Stimulated activated naive CD8-positive, alpha-beta T cell treated with anti-CD3 and anti-CD28 coated beads, Interleukin-15, Interleukin-2, amounts not matched to agents 100 ng/mL and 50 ng/mL, for 24 hours (primary cell): ENCODE results near the gene PRSS33.

Experiments used
- H3K27ac Mint-ChIP-seq: one replicate; pipeline ENCODE4 v1.8.0; 2021; ENCODE audit warnings: mild to moderate bottlenecking, mixed read lengths
- H3K27me3 Mint-ChIP-seq: one replicate; pipeline ENCODE4 v1.8.0; 2021; ENCODE audit warnings: mixed read lengths
- H3K36me3 Mint-ChIP-seq: one replicate; pipeline ENCODE4 v1.8.0; 2021; ENCODE audit warnings: low read depth, mixed read lengths
- H3K4me1 Mint-ChIP-seq: one replicate; pipeline ENCODE4 v1.8.0; 2021; ENCODE audit warnings: low read depth, mixed read lengths
- H3K4me3 Mint-ChIP-seq: one replicate; pipeline ENCODE4 v1.8.0; 2021; ENCODE audit warnings: mild to moderate bottlenecking, mixed read lengths
- H3K9me3 Mint-ChIP-seq: one replicate; pipeline ENCODE4 v1.8.0; 2021; ENCODE audit warnings: mixed read lengths

Gene PRSS33

DNA sequence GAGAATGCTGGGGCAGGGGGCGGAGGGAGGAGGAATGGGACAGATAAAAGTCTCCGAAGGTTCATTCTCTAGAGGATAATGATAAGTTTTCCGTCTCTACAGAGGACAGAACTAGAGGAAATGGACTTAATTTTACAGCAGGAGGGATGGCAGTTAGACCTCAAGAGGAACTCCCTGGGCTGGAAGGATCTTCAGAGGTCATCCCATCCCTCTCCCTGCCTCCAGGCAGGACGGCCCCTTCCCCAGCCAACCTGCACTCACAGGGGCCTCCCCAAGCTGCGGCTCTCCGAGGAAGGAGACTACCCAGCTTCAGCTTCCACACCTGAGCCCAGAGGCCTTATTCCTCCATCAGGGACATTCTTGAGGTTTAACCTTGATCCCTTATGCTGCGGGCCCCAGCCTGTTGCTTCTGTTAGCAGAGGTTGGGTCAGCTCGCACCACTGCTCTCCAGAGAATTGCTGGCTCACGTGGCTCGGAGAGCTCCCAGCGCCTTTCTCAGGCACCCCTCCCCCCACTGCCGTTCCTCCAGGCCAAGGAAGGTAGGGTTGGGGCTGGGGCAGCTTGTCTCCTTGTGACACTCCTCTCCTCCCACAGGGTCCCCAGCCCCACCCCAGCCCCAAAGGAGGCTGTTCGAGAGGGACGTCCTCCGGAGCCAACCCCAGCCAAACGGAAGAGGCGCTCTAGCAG lies 18.8 kb downstream of the PRSS33 start:
- no peaks in the 10 kb centered on the region for H3K9me3 Mint-ChIP-seq
- H3K4me3 Mint-ChIP-seq = no peak overlapping the region
- H3K27me3 Mint-ChIP-seq = no peaks in the 10 kb centered on the region
- no peak overlapping the region for H3K27ac Mint-ChIP-seq
- peaks cover 3% of the 10 kb centered on the region for H3K4me1 Mint-ChIP-seq
- H3K36me3 Mint-ChIP-seq = peaks cover 88% of the 10 kb centered on the region

- H3K36me3 Mint-ChIP-seq = peaks cover 93% of the 10 kb centered on the region
These were observed 19.5 kb downstream of the PRSS33 start for GRCh38 chr16:2767891-2768290.

DNA sequence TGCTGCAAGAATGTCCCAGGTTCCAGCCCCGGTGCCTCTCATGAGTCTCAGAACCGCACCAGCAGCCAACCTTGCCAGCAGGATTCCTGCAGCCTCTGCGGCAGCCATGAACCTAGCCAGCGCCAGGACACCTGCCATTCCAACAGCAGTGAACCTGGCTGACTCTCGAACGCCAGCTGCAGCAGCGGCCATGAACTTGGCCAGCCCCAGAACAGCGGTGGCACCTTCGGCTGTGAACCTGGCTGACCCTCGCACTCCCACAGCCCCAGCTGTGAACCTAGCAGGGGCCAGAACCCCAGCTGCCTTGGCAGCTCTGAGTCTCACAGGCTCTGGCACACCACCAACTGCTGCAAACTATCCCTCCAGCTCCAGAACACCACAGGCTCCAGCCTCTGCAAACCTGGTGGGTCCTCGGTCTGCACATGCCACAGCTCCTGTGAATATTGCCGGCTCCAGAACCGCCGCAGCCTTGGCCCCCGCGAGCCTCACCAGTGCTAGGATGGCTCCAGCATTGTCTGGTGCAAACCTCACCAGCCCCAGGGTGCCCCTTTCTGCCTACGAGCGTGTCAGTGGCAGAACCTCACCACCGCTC lies 20.1 kb downstream of the PRSS33 start:
- Mint-ChIP-seq H3K9me3 (no peaks in the 10 kb centered on the region), H3K27ac (no peak overlapping the region), H3K4me1 (no peaks in the 10 kb centered on the region), H3K27me3 (no peaks in the 10 kb centered on the region), H3K4me3 (no peak overlapping the region), H3K36me3 (peaks cover 93% of the 10 kb centered on the region)

More at GRCh38 chr16:2767891-2768290, 19.5 kb downstream of the PRSS33 start:
- H3K4me3 Mint-ChIP-seq = no peak overlapping the region
- H3K27ac Mint-ChIP-seq = no peak overlapping the region
- no peaks in the 10 kb centered on the region for H3K27me3 Mint-ChIP-seq
- peaks cover 3% of the 10 kb centered on the region for H3K4me1 Mint-ChIP-seq
- no peaks in the 10 kb centered on the region for H3K9me3 Mint-ChIP-seq

DNA sequence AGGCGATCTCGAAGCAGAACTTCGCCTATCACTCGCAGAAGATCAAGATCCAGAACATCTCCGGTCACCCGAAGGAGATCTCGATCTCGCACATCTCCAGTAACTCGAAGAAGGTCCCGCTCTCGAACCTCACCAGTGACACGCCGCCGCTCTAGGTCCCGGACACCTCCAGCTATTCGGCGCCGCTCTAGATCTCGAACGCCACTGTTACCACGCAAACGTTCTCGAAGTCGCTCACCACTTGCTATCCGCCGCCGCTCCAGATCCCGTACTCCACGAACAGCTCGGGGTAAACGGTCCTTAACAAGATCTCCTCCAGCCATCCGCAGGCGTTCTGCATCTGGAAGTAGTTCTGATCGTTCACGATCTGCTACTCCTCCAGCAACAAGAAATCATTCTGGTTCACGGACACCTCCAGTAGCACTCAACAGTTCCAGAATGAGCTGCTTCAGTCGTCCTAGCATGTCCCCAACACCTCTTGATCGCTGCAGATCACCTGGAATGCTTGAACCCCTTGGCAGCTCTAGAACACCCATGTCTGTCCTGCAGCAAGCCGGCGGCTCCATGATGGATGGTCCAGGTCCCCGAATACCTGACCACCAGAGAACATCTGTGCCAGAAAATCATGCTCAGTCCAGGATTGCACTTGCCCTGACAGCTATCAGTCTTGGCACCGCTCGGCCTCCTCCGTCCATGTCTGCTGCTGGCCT lies 20.8 kb downstream of the PRSS33 start:
- peak overlapping the region; percentile 32 for H3K27ac Mint-ChIP-seq
- H3K36me3 Mint-ChIP-seq = peaks cover 95% of the 10 kb centered on the region

DNA sequence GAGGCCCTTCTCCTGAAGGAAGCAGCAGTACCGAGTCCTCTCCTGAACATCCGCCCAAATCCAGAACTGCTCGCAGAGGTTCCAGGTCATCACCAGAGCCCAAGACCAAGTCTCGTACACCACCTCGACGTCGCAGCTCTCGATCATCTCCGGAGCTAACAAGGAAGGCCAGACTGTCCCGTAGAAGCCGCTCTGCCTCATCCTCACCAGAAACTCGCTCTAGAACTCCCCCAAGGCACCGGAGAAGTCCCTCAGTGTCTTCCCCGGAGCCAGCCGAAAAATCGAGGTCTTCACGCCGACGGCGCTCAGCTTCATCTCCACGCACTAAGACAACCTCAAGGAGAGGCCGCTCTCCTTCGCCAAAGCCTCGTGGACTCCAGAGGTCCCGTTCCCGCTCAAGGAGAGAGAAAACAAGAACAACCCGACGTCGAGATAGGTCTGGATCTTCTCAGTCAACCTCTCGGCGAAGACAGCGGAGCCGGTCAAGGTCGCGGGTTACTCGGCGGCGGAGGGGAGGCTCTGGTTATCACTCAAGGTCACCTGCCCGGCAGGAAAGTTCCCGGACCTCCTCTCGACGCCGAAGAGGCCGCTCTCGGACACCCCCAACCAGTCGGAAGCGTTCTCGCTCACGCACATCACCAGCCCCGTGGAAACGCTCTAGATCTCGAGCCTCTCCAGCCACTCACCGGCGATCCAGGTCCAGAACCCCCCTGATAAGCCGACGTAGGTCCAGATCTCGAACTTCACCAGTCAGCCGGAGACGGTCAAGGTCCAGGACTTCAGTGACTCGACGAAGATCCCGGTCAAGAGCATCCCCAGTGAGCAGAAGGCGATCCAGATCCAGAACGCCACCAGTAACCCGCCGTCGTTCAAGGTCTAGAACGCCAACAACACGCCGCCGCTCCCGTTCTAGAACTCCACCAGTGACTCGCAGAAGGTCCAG lies 21.6 kb downstream of the PRSS33 start:
- Mint-ChIP-seq H3K27ac (peak overlapping the region; percentile 58), H3K36me3 (peaks cover 96% of the 10 kb centered on the region), H3K9me3 (no peaks in the 10 kb centered on the region), H3K4me1 (no peaks in the 10 kb centered on the region), H3K4me3 (no peak overlapping the region), H3K27me3 (no peaks in the 10 kb centered on the region)

More for the DNA sequence above, 20.8 kb downstream of the PRSS33 start:
- Mint-ChIP-seq H3K9me3 (no peaks in the 10 kb centered on the region), H3K27me3 (no peaks in the 10 kb centered on the region), H3K4me3 (no peak overlapping the region), H3K4me1 (no peaks in the 10 kb centered on the region)

DNA sequence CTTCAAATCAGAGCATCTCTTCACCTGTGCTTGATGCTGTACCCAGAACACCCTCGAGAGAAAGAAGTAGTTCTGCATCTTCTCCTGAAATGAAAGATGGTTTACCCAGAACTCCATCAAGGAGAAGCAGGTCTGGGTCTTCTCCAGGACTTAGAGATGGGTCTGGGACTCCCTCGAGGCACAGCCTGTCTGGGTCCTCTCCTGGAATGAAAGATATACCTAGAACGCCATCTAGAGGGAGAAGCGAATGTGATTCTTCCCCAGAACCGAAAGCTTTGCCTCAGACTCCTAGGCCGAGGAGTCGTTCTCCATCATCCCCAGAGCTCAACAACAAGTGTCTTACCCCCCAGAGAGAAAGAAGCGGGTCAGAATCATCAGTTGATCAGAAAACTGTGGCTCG lies 22.6 kb downstream of the PRSS33 start:
- Mint-ChIP-seq H3K9me3 (no peaks in the 10 kb centered on the region), H3K36me3 (peaks cover 96% of the 10 kb centered on the region), H3K27me3 (no peaks in the 10 kb centered on the region), H3K4me3 (no peak overlapping the region), H3K4me1 (peaks cover 5% of the 10 kb centered on the region), H3K27ac (no peak overlapping the region)

DNA sequence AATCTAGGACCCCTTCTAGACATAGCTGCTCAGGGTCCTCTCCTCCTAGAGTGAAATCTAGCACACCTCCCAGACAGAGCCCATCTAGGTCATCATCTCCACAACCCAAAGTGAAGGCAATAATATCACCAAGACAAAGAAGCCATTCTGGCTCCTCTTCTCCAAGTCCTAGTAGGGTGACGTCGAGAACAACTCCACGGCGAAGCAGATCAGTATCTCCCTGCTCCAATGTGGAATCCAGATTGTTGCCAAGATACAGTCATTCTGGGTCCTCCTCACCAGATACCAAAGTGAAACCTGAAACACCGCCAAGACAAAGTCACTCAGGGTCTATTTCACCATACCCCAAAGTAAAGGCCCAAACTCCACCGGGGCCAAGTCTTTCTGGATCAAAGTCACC lies 24.2 kb downstream of the PRSS33 start:
- no peaks in the 10 kb centered on the region for H3K27me3 Mint-ChIP-seq
- no peak overlapping the region for H3K4me3 Mint-ChIP-seq
- H3K36me3 Mint-ChIP-seq = peaks cover 97% of the 10 kb centered on the region
- H3K9me3 Mint-ChIP-seq = no peaks in the 10 kb centered on the region
- H3K27ac Mint-ChIP-seq = no peak overlapping the region
- peaks cover 11% of the 10 kb centered on the region for H3K4me1 Mint-ChIP-seq

- Mint-ChIP-seq H3K27ac (no peak overlapping the region), H3K4me1 (peaks cover 14% of the 10 kb centered on the region), H3K4me3 (no peak overlapping the region), H3K27me3 (no peaks in the 10 kb centered on the region), H3K36me3 (peaks cover 97% of the 10 kb centered on the region), H3K9me3 (no peaks in the 10 kb centered on the region)
These were observed 24.6 kb downstream of the PRSS33 start for GRCh38 chr16:2762711-2763110.

DNA sequence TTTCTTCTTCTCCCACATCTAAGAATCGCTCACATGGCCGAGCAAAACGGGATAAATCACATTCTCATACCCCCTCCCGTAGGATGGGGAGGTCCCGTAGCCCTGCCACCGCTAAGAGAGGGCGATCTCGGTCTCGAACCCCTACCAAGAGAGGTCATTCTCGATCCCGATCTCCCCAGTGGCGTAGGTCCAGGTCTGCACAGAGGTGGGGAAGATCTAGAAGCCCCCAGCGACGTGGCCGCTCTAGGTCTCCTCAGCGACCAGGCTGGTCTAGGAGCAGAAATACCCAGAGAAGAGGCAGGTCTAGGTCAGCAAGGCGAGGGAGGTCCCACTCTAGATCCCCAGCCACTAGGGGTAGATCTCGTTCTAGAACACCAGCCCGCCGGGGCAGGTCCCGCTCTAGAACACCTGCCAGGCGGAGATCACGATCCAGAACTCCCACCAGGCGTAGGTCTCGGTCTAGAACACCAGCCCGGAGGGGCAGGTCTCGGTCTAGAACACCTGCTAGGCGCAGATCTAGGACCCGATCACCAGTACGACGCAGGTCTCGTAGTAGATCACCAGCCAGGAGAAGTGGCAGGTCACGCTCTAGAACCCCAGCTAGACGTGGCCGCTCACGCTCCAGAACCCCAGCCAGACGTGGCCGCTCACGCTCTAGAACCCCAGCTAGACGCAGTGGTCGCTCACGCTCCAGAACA lies 25.3 kb downstream of the PRSS33 start:
- H3K36me3 Mint-ChIP-seq = peaks cover 100% of the 10 kb centered on the region
- H3K4me3 Mint-ChIP-seq = no peak overlapping the region
- peaks cover 19% of the 10 kb centered on the region for H3K4me1 Mint-ChIP-seq
- no peaks in the 10 kb centered on the region for H3K27me3 Mint-ChIP-seq
- peak overlapping the region; percentile 32 for H3K27ac Mint-ChIP-seq
- no peaks in the 10 kb centered on the region for H3K9me3 Mint-ChIP-seq

DNA sequence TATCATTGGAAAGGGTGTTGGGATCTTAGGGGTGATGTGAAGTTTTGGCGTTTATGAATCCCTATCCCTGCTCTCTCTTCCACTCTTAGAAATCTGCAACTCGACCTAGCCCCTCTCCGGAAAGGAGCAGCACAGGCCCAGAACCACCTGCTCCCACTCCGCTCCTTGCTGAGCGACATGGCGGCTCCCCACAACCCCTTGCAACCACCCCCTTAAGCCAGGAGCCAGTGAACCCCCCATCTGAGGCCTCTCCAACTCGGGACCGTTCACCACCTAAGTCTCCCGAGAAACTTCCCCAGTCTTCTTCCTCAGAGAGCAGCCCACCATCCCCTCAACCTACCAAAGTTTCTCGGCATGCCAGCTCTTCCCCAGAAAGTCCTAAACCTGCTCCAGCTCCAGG lies 25.9 kb downstream of the PRSS33 start:
- peaks cover 25% of the 10 kb centered on the region for H3K4me1 Mint-ChIP-seq
- H3K27ac Mint-ChIP-seq = no peak overlapping the region
- no peaks in the 10 kb centered on the region for H3K9me3 Mint-ChIP-seq
- H3K4me3 Mint-ChIP-seq = no peak overlapping the region
- H3K36me3 Mint-ChIP-seq = peaks cover 100% of the 10 kb centered on the region
- H3K27me3 Mint-ChIP-seq = no peaks in the 10 kb centered on the region

GRCh38 chr16:2757344-2757743 lies 30.0 kb downstream of the PRSS33 start:
- Mint-ChIP-seq H3K4me1 (peaks cover 54% of the 10 kb centered on the region), H3K27ac (peak overlapping the region; percentile 53), H3K9me3 (no peaks in the 10 kb centered on the region), H3K27me3 (no peaks in the 10 kb centered on the region), H3K4me3 (no peak overlapping the region), H3K36me3 (peaks cover 90% of the 10 kb centered on the region)

GRCh38 chr16:2756288-2757015 lies 30.9 kb downstream of the PRSS33 start:
- peaks cover 83% of the 10 kb centered on the region for H3K36me3 Mint-ChIP-seq
- peak overlapping the region; percentile 12 for H3K4me3 Mint-ChIP-seq
- H3K9me3 Mint-ChIP-seq = no peaks in the 10 kb centered on the region
- peaks cover 62% of the 10 kb centered on the region for H3K4me1 Mint-ChIP-seq
- H3K27ac Mint-ChIP-seq = peak overlapping the region; percentile 45
- no peaks in the 10 kb centered on the region for H3K27me3 Mint-ChIP-seq

GRCh38 chr16:2755158-2755557 lies 32.2 kb downstream of the PRSS33 start:
- Mint-ChIP-seq H3K36me3 (peaks cover 81% of the 10 kb centered on the region), H3K27ac (peak overlapping the region; percentile 96), H3K4me3 (peak overlapping the region; percentile 97), H3K9me3 (no peaks in the 10 kb centered on the region), H3K4me1 (peaks cover 72% of the 10 kb centered on the region), H3K27me3 (no peaks in the 10 kb centered on the region)

GRCh38 chr16:2753733-2754020 lies 33.7 kb downstream of the PRSS33 start:
- Mint-ChIP-seq H3K36me3 (peaks cover 73% of the 10 kb centered on the region), H3K27me3 (no peaks in the 10 kb centered on the region), H3K4me1 (peaks cover 68% of the 10 kb centered on the region), H3K9me3 (no peaks in the 10 kb centered on the region), H3K4me3 (peak overlapping the region; percentile 97), H3K27ac (peak overlapping the region; percentile 96)
